GM10266 (cell line): ENCODE results near the gene RUFY3.
"Not testable (repeated sequence)": the region's sequence is repeated elsewhere in the genome, so short reads cannot be mapped to it uniquely, and the experiment has no call there.

ENCODE experiments used
- DNase-seq: peaks from one replicate; pipeline ENCODE4 v3.0.0; 2012; ENCODE audit errors: extremely low spot score
- TF ChIP-seq, protein P1 (sequence below): IDR thresholded peaks from 2 replicates; pipeline ENCODE4 v1.5.1; 2012; ENCODE audit warnings: mild to moderate bottlenecking, low read depth; ENCODE audit not compliant: control insufficient read depth, insufficient read depth; ENCODE audit errors: missing control alignments

RUFY3 gene

DNA sequence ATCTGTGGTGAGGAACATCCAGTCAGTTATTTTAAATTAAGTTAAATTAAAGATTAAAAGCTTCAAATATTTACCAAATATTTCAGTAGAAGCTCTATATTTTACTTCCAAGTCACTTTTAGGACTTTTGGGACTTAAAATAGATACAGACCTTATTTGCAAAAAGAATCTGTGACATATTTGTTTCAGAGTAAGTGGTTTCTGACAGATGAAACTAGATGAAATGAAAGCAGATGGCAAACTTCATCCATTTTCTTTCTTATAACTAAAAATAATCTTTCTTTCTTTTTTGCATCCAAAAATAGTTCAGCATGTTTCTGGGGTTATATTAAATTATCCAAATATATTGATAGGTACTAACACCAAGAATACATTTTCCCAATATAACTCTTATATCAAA is 40.1 kb upstream of the RUFY3 start:
- peak; percentile 24 for DNase-seq
- TF ChIP-seq, protein P1, sequence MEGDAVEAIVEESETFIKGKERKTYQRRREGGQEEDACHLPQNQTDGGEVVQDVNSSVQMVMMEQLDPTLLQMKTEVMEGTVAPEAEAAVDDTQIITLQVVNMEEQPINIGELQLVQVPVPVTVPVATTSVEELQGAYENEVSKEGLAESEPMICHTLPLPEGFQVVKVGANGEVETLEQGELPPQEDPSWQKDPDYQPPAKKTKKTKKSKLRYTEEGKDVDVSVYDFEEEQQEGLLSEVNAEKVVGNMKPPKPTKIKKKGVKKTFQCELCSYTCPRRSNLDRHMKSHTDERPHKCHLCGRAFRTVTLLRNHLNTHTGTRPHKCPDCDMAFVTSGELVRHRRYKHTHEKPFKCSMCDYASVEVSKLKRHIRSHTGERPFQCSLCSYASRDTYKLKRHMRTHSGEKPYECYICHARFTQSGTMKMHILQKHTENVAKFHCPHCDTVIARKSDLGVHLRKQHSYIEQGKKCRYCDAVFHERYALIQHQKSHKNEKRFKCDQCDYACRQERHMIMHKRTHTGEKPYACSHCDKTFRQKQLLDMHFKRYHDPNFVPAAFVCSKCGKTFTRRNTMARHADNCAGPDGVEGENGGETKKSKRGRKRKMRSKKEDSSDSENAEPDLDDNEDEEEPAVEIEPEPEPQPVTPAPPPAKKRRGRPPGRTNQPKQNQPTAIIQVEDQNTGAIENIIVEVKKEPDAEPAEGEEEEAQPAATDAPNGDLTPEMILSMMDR: no peak

DNA sequence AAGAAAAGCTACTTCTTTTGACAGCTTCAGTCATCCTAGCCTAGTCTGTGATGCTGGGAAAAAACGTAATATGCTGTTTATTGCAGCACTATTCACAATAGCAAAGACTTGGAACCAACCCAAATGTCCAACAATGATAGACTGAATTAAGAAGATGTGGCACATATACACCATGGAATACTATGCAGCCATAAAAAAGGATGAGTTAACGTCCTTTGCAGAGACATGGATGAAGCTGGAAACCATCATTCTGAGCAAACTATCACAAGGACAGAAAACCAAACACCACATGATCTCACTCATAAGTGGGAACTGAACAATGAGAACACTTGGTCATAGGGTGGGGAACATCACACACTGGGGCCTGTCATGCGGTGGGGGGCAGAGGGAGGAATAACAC is 39.6 kb upstream of the RUFY3 start:
- DNase-seq: not testable (repeated sequence)

DNA sequence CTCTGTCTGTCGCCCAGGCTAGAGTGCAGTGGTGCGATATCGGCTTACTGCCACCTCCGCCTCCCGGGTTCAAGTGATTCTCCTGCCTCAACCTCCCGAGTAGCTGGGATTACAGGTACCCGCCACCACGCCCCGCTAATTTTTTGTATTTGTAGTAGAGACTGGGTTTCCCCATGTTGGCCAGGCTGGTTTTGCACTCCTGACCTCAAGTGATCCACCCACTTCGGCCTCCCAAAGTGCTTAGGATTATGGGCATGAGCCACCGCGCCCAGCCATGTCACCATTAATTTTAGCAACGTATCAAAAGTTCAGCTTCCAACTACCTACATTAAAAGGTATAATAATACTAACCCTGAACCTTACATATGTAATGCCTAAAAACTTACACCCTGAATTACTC is 34.4 kb upstream of the RUFY3 start:
- DNase-seq: no peak
- TF ChIP-seq, protein P1: no peak

DNA sequence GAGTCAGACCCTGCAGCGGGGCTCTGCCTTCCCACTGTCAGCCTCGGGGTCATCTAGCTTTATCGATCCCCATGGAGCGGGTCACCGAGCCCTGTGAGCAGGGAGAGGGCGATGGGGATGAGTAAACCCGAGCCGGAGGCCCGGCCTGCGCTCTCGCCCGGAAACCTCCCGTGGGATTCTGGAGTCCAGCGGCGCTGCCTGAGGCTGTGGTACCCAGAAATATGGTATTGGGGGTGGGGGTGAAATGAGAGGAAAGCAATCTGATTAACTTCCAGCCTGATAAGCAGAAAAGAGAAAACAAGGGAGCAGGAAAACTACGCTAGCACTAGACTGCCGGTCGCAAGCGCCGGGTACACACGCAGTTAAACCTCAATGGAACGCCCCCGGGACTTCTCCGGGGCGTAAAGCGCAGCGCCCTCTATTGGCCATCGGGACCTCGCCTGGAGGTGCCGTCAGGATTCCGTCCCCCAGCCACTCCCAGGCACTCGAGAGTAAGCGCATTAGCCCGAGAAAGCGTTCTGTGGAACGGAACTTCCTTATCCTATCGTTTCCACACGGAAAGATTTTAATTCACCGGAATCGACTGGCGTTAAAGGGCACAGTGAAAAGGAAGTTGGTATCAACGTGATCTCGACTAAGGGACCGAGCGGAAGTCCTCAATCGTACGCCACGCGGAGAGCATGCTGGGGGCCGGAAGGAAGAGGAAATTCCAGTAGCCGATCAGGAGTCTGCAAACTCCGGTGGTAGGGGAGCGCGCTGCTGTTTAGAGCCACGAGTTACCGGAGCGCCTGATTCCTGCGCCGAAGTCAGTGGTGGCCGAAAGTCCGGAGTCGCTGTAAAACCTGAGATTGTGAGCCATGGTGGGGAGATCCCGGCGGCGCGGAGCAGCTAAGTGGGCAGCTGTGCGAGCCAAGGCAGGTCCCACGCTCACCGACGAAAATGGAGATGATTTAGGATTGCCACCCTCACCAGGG is 33.7 kb upstream of the RUFY3 start, which contains the start of gene UTP3:
Gene UTP3 (plus strand): TSS at position 712 of the 974 bp plus-strand sequence. CDS start 146 bp downstream, at position 858.
- TF ChIP-seq, protein P1: peak; percentile 95
- DNase-seq: peak; percentile 74

DNA sequence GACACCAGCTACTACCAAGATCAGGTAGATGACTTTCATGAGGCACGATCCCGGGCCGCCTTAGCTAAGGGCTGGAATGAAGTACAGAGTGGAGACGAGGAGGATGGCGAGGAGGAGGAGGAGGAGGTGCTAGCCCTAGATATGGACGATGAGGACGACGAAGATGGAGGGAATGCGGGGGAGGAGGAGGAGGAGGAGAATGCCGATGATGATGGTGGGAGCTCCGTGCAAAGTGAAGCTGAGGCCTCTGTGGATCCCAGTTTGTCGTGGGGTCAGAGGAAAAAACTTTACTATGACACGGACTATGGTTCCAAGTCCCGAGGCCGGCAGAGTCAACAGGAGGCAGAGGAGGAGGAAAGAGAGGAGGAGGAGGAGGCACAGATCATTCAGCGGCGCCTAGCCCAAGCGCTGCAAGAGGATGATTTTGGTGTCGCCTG is 33.0 kb upstream of the RUFY3 start:
- TF ChIP-seq, protein P1: no peak
- DNase-seq: no peak

DNA sequence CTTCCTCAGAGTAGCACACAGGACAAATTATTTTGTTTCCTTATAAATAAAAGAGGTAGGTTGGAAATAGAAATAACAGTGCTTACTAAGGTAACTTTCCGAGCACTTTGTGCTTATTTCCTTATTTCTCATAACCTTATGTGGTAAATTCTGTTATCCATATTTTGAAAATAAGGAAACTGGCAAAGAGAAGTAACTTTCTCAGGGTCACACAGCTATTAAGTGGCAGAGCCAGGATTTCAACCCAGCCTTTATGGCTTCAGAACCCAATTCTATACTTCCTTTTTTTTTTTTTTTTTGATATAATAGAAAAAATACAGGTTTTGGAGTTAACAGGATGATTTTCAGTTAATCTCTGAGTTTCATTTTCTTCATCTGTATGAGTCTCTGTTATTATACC is 30.1 kb upstream of the RUFY3 start:
- no peak for DNase-seq
- TF ChIP-seq, protein P1: no peak

DNA sequence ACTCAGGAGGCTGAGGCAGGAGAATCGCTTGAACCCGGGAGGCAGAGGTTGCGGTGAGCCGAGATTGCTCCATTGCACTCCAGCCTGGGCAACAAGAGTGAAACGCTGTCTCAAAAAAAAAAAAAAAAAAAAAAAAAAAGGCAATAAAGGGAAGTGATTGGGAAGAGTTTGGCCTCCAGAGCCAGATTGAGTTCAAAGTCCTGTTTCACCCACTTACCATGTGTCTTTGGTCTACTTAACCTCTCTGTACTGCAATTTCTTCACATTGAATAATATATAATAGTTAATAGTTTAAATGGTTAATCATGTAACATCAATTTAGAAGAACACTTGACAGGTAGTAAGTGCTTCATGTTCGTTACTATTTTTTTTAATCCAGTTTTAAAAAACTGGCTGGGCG is 27.1 kb upstream of the RUFY3 start:
- not testable (repeated sequence) for DNase-seq

DNA sequence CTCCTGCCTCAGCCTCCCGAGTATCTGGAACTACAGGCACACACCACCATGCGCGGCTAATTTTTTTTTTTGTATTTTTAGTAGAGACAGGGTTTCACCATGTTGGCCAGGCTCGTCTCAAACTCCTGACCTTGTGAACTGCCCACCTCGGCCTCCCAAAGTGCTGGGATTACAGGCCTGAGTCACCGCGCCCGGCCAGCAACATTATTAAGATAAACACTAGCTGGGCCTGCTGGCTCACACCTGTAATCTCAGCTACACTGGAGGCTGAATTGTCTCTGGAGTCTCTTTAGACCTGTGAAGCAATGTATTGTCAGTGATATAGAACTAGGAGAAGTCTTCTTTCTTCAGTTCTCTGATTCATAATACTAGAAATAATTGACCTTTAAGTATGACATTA is 23.3 kb upstream of the RUFY3 start:
- DNase-seq: not testable (repeated sequence)

DNA sequence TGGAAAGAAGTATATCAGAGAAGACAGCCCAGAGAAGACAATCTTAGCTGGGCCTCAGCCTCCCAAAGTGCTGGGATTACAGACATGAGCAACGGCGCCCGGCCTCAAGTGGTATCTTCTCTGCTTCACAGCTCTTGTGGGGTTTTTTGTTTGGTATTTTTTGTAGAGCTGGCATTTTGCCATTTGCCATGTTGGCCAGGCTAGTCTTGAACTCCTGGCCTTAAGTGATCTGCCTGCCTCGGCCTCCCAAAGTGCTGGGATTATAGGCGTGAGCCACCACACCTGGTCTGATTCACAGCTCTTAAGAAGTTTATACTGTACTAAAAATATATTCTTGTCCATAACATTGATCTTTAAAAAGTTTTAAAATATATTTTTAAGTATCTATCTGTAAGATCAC is 21.1 kb upstream of the RUFY3 start:
- no peak for DNase-seq
- TF ChIP-seq, protein P1: no peak
